PC-9 (cell line): ENCODE measurements around the gene LRFN5. TPM values are rescaled to one million over a fixed set of nuclear protein-coding genes. Genes with fewer than 3 reads are reported as not detected.

Source experiments
- BruUV-seq: library from RNA; stranded (reverse); fragments of 400-500 nt; replicated peaks from 2 replicates; lab custom pipeline; 2021; lab: Mats Ljungman, UMichigan
- CTCF ChIA-PET: fragments of 300-600 bp; sonication (Branson Sonifier 250); formaldehyde crosslinking; loops from one replicate; lab custom pipeline; 2022; ENCODE audit warnings: antibody characterized with exemption; lab: Charles Lee
- POLR2A ChIA-PET: fragments of 300-600 bp; sonication (Branson Sonifier 250); formaldehyde crosslinking; loops from one replicate; lab custom pipeline; 2022; ENCODE audit warnings: antibody characterized with exemption; ENCODE audit not compliant: unreplicated experiment; lab: Charles Lee
- DNase-seq, 2 experiments: peaks; one replicate each; pipeline versions ENCODE4 v3.0.0 to v3.0.0-alpha.2; 2015 to 2022; ENCODE audit warnings: mixed read lengths in 1 of 2
- H2AFZ ChIP-seq: fragments of 200-600 bp; sonication (generic); 2 replicates; pipeline ENCODE4 v1.8.1; 2017; ENCODE audit warnings: antibody characterized with exemption
- H3F3A ChIP-seq: fragments of 200-600 bp; sonication (generic); 2 replicates; pipeline ENCODE4 v1.8.1; 2017; ENCODE audit warnings: antibody characterized with exemption, mild to moderate bottlenecking, low read depth; ENCODE audit not compliant: insufficient read depth
- H3K27ac ChIP-seq: fragments of 200-600 bp; sonication (generic); 2 replicates; pipeline ENCODE4 v1.6.1; 2016; ENCODE audit warnings: mixed run types
- H3K27me3 ChIP-seq: fragments of 200-600 bp; sonication (generic); 2 replicates; pipeline ENCODE4 v1.6.1; 2016; ENCODE audit warnings: low read depth, mixed run types; ENCODE audit not compliant: insufficient read depth
- H3K36me3 ChIP-seq: fragments of 200-600 bp; sonication (generic); 2 replicates; pipeline ENCODE4 v1.6.1; 2016; ENCODE audit warnings: low read depth, mixed run types
- H3K4me1 ChIP-seq: fragments of 200-600 bp; sonication (generic); replicated peaks from 2 replicates; pipeline ENCODE4 v1.6.1; 2016; ENCODE audit warnings: mixed run types; ENCODE audit not compliant: insufficient read depth
- H3K4me2 ChIP-seq: fragments of 200-600 bp; sonication (generic); 2 replicates; pipeline ENCODE4 v1.6.1; 2017; ENCODE audit warnings: mixed run types
- H3K4me3 ChIP-seq: fragments of 200-600 bp; sonication (generic); 2 replicates; pipeline ENCODE4 v1.6.1; 2016; ENCODE audit warnings: mixed run types
- H3K79me2 ChIP-seq: fragments of 200-600 bp; sonication (generic); 2 replicates; pipeline ENCODE4 v1.6.1; 2017; ENCODE audit warnings: low read depth, mixed run types
- H3K9me2 ChIP-seq: fragments of 200-600 bp; sonication (generic); 2 replicates; pipeline ENCODE4 v1.8.1; 2017; ENCODE audit warnings: mild to moderate bottlenecking; ENCODE audit not compliant: insufficient read depth
- H3K9me3 ChIP-seq: fragments of 200-600 bp; sonication (generic); 2 replicates; pipeline ENCODE4 v1.8.1; 2016; ENCODE audit warnings: low read depth; ENCODE audit not compliant: insufficient read depth
- H4K20me1 ChIP-seq: fragments of 200-600 bp; sonication (generic); 2 replicates; pipeline ENCODE4 v1.8.1; 2017; ENCODE audit not compliant: insufficient read depth
- CTCF ChIP-seq: fragments of 200-600 bp; sonication (generic); conservative IDR thresholded peaks from 2 replicates; pipeline ENCODE4 v1.6.1; 2017; ENCODE audit warnings: mixed run types, antibody characterized with exemption, mild to moderate bottlenecking, moderate library complexity
- EZH2 ChIP-seq: fragments of 200-600 bp; sonication (generic); IDR thresholded peaks from 2 replicates; pipeline ENCODE4 v1.8.0; 2017; ENCODE audit warnings: antibody characterized with exemption, low read depth
- intact Hi-C: fragments of 100-400 bp; cut with micrococcal nuclease; formaldehyde crosslinking; loops from one replicate; pipeline ENCODE4 v1.10.0; 2022; ENCODE audit not compliant: unreplicated experiment
- total RNA-seq: library from RNA; stranded (reverse); gene quantifications from 2 replicates; pipeline ENCODE4 v1.2.3, GENCODE V29; 2021

The LRFN5 gene
- total RNA-seq, 1 experiment from 2014 or later = not detected

- no peak for TF ChIP-seq CTCF
- no peak for TF ChIP-seq EZH2
- no TSS peak for BruUV-seq
- no peak for DNase-seq
- no peaks in the 10 kb centered on the region for H4K20me1 ChIP-seq
- no peaks in the 10 kb centered on the region for H3F3A ChIP-seq
- H2AFZ ChIP-seq = no peak overlapping the region
- H3K9me2 ChIP-seq = no peaks in the 10 kb centered on the region
- intact Hi-C loops = no loop called here
- H3K9me3 ChIP-seq = no peaks in the 10 kb centered on the region
- H3K4me1 ChIP-seq = no peaks in the 10 kb centered on the region
- ChIA-PET CTCF (interaction anchor here (0.6 kb wide), 1 partner anchor 1191 kb away, joined by 7 read pairs; no protein-coding TSS in a partner anchor), POLR2A (no interaction called here)
- peaks cover 16% of the 10 kb centered on the region; the same call in 1 of the 2 replicates for H3K27me3 ChIP-seq
- no peak overlapping the region for H3K4me2 ChIP-seq
- no peak overlapping the region for H3K4me3 ChIP-seq
- no peak overlapping the region for H3K27ac ChIP-seq
- no peaks in the 10 kb centered on the region for H3K79me2 ChIP-seq
- no peaks in the 10 kb centered on the region for H3K36me3 ChIP-seq
Measured at GRCh38 chr14:41608681-41609390, 2.2 kb downstream of the LRFN5 start.

GRCh38 chr14:41609704-41610183, 3.1 kb downstream of the LRFN5 start:
- DNase-seq = no peak
- Histone ChIP-seq H3K79me2 (no peaks in the 10 kb centered on the region), H3K4me3 (no peak overlapping the region), H4K20me1 (no peaks in the 10 kb centered on the region), H3K9me2 (no peaks in the 10 kb centered on the region), H3K27me3 (peaks cover 16% of the 10 kb centered on the region; the same call in 1 of the 2 replicates), H3F3A (no peaks in the 10 kb centered on the region), H2AFZ (no peak overlapping the region), H3K4me1 (no peaks in the 10 kb centered on the region), H3K27ac (no peak overlapping the region), H3K4me2 (no peak overlapping the region), H3K9me3 (no peaks in the 10 kb centered on the region), H3K36me3 (no peaks in the 10 kb centered on the region)
- TF ChIP-seq CTCF (no peak), EZH2 (no peak)
- no TSS peak for BruUV-seq
- intact Hi-C loops = no loop called here
- ChIA-PET POLR2A (no interaction called here), CTCF (interaction anchor here (0.6 kb wide), 1 partner anchor 1192 kb away, joined by 7 read pairs; no protein-coding TSS in a partner anchor)

GRCh38 chr14:41615011-41615595, 8.4 kb downstream of the LRFN5 start:
- Histone ChIP-seq H3K79me2 (no peaks in the 10 kb centered on the region), H2AFZ (no peak overlapping the region), H3K4me3 (no peak overlapping the region), H3K9me3 (no peaks in the 10 kb centered on the region; the same call in 1 of the 2 replicates), H4K20me1 (no peaks in the 10 kb centered on the region), H3F3A (no peaks in the 10 kb centered on the region), H3K9me2 (no peaks in the 10 kb centered on the region), H3K4me1 (no peaks in the 10 kb centered on the region), H3K4me2 (no peak overlapping the region), H3K27ac (no peak overlapping the region), H3K27me3 (no peaks in the 10 kb centered on the region), H3K36me3 (no peaks in the 10 kb centered on the region)
- CTCF ChIA-PET = no interaction called here
- intact Hi-C loops = no loop called here
- no TSS peak for BruUV-seq
- no peak for TF ChIP-seq EZH2
- TF ChIP-seq CTCF = no peak
- no peak for DNase-seq
- POLR2A ChIA-PET = no interaction called here
